GM12874 (cell line): ENCODE measurements around the gene KRTAP15-1.

Source experiments
- CTCF ChIP-seq: IDR thresholded peaks from 2 replicates; pipeline ENCODE4 v1.5.1; 2011; ENCODE audit warnings: low read depth, mild to moderate bottlenecking, control low read depth, low read length, moderate library complexity; ENCODE audit not compliant: insufficient read depth

The KRTAP15-1 gene

GRCh38 chr21:30487336-30487735 lies 47.3 kb downstream of the KRTAP15-1 start, which contains the start of gene KRTAP19-2:
KRTAP19-2 (minus strand) TSS chr21:30487436; CDS start chr21:30487348, 88 bp downstream.
- TF ChIP-seq CTCF = no peak
